ENCODE measurements around the gene RAI14. TPM values are rescaled to one million over a fixed set of nuclear protein-coding genes. Genes with fewer than 3 reads are reported as not detected.
"Not testable (repeated sequence)": the region's sequence is repeated elsewhere in the genome, so short reads cannot be mapped to it uniquely, and the experiment has no call there.

Gene RAI14
- total RNA-seq, 4 donors from 2014 or later: 24.2 to 40.1 (median 28.0) TPM

GRCh38 chr5:34751807-34752736 is 95.9 kb downstream of the RAI14 start:
- Histone ChIP-seq H3K27me3 (no peaks in the 10 kb centered on the region), H3K27ac (no peak overlapping the region), H3K36me3 (no peaks in the 10 kb centered on the region), H3K9me3 (no peaks in the 10 kb centered on the region), H3K4me3 (no peak overlapping the region), H3K4me1 (peaks cover 7% of the 10 kb centered on the region)
- DNase-seq (ENCODE audit: low spot score in 2 of 2): no peak
- TF ChIP-seq POLR2AphosphoS5 (IDR thresholded peaks at IDR 0.05) (no peak), POLR2A (IDR thresholded peaks at IDR 0.05) (no peak), CTCF (IDR thresholded peaks at IDR 0.05) (no peak), EP300 (IDR thresholded peaks at IDR 0.05) (no peak)
- 84% methylated on average over 15 of the region's 15 CpGs for WGBS

- H3K4me1 ChIP-seq; DNase-seq (ENCODE audit: low spot score in 2 of 2); H3K36me3 ChIP-seq; H3K4me3 ChIP-seq; H3K9me3 ChIP-seq; H3K27ac ChIP-seq; H3K27me3 ChIP-seq: not testable (repeated sequence)
- WGBS: 95% methylated on average over 2 of the region's 2 CpGs
Observed at GRCh38 chr5:34753236-34753635, 97.1 kb downstream of the RAI14 start.

- DNase-seq (ENCODE audit: low spot score in 2 of 2): no peak
- WGBS: 83% methylated on average over 4 of the region's 4 CpGs
Observed at GRCh38 chr5:34755926-34756325, 99.8 kb downstream of the RAI14 start.

GRCh38 chr5:34756781-34757624 is 100.9 kb downstream of the RAI14 start:
- DNase-seq (ENCODE audit: low spot score in 2 of 2): no peak
- no peaks in the 10 kb centered on the region for H3K9me3 ChIP-seq
- H3K27ac ChIP-seq: no peak overlapping the region
- TF ChIP-seq CTCF (IDR thresholded peaks at IDR 0.05) (no peak), POLR2A (IDR thresholded peaks at IDR 0.05) (no peak), EP300 (IDR thresholded peaks at IDR 0.05) (no peak), POLR2AphosphoS5 (IDR thresholded peaks at IDR 0.05) (no peak)
- H3K4me3 ChIP-seq: no peak overlapping the region
- H3K27me3 ChIP-seq: no peaks in the 10 kb centered on the region
- H3K36me3 ChIP-seq: peaks cover 7% of the 10 kb centered on the region
- H3K4me1 ChIP-seq: peaks cover 2% of the 10 kb centered on the region
- WGBS: 83% methylated on average over 20 of the region's 20 CpGs

More at GRCh38 chr5:34755926-34756325, 99.8 kb downstream of the RAI14 start:
- Histone ChIP-seq H3K27me3 (no peaks in the 10 kb centered on the region), H3K4me1 (no peaks in the 10 kb centered on the region), H3K4me3 (no peak overlapping the region), H3K27ac (no peak overlapping the region), H3K9me3 (no peaks in the 10 kb centered on the region), H3K36me3 (peaks cover 7% of the 10 kb centered on the region)
- TF ChIP-seq POLR2AphosphoS5 (IDR thresholded peaks at IDR 0.05): no peak
- TF ChIP-seq CTCF (IDR thresholded peaks at IDR 0.05): no peak
- no peak for TF ChIP-seq EP300 (IDR thresholded peaks at IDR 0.05)

- Histone ChIP-seq H3K27me3 (no peaks in the 10 kb centered on the region), H3K27ac (no peak overlapping the region), H3K4me3 (no peak overlapping the region), H3K9me3 (no peaks in the 10 kb centered on the region), H3K36me3 (peaks cover 7% of the 10 kb centered on the region), H3K4me1 (peaks cover 12% of the 10 kb centered on the region)
- DNase-seq (ENCODE audit: low spot score in 2 of 2): no peak
- no peak for TF ChIP-seq CTCF (IDR thresholded peaks at IDR 0.05)
- no peak for TF ChIP-seq EP300 (IDR thresholded peaks at IDR 0.05)
- no peak for TF ChIP-seq POLR2AphosphoS5 (IDR thresholded peaks at IDR 0.05)
- no peak for TF ChIP-seq POLR2A (IDR thresholded peaks at IDR 0.05)
- 73% methylated on average over 3 of the region's 3 CpGs for WGBS
Observed at GRCh38 chr5:34758514-34758913, 102.4 kb downstream of the RAI14 start.

GRCh38 chr5:34759213-34759612 is 103.1 kb downstream of the RAI14 start:
- H3K27ac ChIP-seq; H3K27me3 ChIP-seq; H3K36me3 ChIP-seq; DNase-seq (ENCODE audit: low spot score in 2 of 2); H3K4me3 ChIP-seq; H3K9me3 ChIP-seq: not testable (repeated sequence)
- peaks cover 12% of the 10 kb centered on the region for H3K4me1 ChIP-seq
- WGBS: 82% methylated on average over 5 of the region's 5 CpGs
